RWPE1 (cell line): ENCODE data around the gene CARMIL1.

Source experiments
- CTCF ChIA-PET: fragments of 350-600 bp; sonication (Branson Sonifier 250); formaldehyde crosslinking; extraction: SDS; loops from one replicate; lab custom pipeline; 2021; lab: Yijun Ruan, JAX
- POLR2A ChIA-PET: fragments of 400-600 bp; formaldehyde crosslinking; extraction: SDS; loops from one replicate; lab custom pipeline; 2020; ENCODE audit warnings: antibody characterized with exemption; ENCODE audit not compliant: low non-redundant PET; lab: Yijun Ruan, JAX
- DNase-seq: peaks from one replicate; pipeline ENCODE4 v3.0.0; 2012; ENCODE audit warnings: low spot score
- H3K27ac ChIP-seq: fragments of 450-650 bp; 2 replicates; pipeline ENCODE4 v1.5.1; 2017
- TF ChIP-seq, protein P1 (sequence below): fragments of 450-650 bp; conservative IDR thresholded peaks from 2 replicates; pipeline ENCODE4 v1.5.1; 2017; ENCODE audit warnings: low read depth, mild to moderate bottlenecking

CARMIL1 gene

DNA sequence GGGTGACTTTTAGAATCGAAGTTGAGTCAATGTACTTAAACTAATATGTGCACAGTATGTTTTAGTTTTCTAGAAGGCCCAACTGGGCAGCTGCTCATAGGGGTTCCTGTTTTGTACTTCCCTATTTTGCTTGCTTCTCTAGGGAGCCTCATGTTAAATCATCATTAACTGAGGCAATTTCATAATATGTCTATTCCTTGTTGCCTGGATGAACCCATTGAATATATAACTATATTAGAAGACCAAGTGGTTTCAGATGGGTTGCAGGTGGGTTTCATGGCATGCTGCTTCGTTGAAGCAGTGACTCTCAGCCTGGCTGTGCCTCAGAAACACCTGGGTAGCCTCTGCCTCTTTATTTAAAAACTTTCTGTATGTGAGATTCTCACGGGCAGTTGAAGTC is 22.2 kb downstream of the CARMIL1 start:
- POLR2A ChIA-PET = no interaction called here
- no peak overlapping the region for H3K27ac ChIP-seq
- TF ChIP-seq, protein P1, sequence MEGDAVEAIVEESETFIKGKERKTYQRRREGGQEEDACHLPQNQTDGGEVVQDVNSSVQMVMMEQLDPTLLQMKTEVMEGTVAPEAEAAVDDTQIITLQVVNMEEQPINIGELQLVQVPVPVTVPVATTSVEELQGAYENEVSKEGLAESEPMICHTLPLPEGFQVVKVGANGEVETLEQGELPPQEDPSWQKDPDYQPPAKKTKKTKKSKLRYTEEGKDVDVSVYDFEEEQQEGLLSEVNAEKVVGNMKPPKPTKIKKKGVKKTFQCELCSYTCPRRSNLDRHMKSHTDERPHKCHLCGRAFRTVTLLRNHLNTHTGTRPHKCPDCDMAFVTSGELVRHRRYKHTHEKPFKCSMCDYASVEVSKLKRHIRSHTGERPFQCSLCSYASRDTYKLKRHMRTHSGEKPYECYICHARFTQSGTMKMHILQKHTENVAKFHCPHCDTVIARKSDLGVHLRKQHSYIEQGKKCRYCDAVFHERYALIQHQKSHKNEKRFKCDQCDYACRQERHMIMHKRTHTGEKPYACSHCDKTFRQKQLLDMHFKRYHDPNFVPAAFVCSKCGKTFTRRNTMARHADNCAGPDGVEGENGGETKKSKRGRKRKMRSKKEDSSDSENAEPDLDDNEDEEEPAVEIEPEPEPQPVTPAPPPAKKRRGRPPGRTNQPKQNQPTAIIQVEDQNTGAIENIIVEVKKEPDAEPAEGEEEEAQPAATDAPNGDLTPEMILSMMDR = no peak
- DNase-seq = no peak
- CTCF ChIA-PET = no interaction called here

DNA sequence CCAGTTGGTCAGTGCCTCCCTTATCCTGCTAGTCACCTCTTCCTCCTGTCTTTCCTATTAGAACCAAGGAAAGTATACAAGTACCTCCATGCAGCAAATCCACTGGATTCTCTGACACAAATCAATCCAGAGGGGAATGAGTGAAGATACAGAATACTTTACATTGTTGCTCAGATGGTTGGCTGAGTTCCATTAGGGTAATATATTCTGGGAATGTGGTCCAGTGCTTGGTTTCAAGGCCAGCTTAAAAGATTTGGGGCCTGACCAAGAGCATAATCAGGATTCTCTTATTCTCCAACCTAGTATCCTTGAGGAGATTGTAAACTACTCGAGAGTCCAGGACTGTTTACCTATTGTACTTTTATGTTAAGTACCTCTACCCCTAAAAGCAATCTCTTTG is 23.0 kb downstream of the CARMIL1 start:
- TF ChIP-seq, protein P1 = no peak
- ChIA-PET CTCF (no interaction called here), POLR2A (no interaction called here)
- no peak for DNase-seq
- no peak overlapping the region for H3K27ac ChIP-seq

DNA sequence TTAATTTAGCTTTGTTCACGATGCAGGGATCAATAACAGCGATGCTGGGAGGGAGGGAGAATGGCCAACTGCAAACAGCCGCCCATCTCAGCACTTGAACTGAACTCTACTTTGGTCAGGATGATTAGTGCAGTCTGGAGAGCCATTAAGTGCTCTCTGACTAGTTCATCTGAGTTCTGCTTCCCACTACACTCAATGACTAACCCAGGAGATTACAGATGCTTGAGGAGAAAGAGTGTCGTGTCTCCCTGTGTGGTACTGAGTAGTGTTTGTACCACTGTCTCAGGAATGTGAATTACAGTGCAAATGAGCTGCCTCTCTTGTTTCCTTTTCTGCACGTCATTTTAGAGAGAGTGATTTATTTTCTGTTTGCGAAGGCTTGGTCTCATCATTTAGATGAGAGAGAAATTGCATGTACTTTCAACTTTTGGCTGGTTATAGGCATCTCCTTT is 23.5 kb downstream of the CARMIL1 start:
- POLR2A ChIA-PET = no interaction called here
- H3K27ac ChIP-seq = no peak overlapping the region
- CTCF ChIA-PET = no interaction called here
- DNase-seq = no peak
- TF ChIP-seq, protein P1 = no peak

DNA sequence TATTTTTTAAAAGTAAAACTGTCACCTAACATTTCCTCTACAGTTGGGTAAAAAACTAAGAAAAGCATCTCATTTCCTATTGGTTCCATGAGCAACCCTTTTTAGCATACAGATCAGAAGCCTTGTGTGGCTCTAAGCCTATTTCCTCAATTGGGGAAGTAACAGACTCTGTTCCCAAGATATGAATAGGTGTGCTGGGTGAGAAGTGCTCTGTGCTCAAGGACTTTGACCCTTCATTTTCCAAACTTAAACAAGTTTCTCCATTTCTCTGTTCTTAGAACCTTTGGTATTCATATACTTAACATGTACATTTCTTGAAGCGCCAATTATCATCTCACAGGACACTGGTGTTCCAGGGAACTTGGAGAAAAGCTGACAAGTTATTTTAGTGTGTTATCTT is 24.1 kb downstream of the CARMIL1 start:
- POLR2A ChIA-PET = no interaction called here
- CTCF ChIA-PET = no interaction called here
- DNase-seq = no peak
- H3K27ac ChIP-seq = no peak overlapping the region
- TF ChIP-seq, protein P1 = no peak

DNA sequence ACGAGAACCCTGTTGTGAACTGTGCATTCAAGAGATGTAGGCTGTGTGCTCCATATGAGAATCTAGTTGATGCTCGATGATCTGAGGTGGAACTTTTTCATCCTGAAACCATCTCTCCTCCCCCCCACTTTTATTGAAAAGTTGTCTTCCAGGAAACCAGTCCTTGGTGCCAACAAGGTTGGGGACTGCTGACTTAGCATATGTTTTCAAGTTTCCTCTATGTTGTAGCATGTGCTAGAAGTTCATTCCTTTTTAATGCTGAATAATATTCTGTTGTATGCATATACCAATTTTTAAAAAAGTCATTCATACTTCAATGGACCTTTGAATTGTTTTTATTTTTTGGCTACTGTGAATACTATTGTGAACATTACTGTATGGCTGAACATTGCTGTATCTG is 27.2 kb downstream of the CARMIL1 start:
- TF ChIP-seq, protein P1 = no peak
- no peak for DNase-seq
- no peak overlapping the region for H3K27ac ChIP-seq
- POLR2A ChIA-PET = no interaction called here
- CTCF ChIA-PET = interaction anchor here (0.6 kb wide), 1 partner anchor 63 kb away, joined by 5 read pairs; no protein-coding TSS in a partner anchor

DNA sequence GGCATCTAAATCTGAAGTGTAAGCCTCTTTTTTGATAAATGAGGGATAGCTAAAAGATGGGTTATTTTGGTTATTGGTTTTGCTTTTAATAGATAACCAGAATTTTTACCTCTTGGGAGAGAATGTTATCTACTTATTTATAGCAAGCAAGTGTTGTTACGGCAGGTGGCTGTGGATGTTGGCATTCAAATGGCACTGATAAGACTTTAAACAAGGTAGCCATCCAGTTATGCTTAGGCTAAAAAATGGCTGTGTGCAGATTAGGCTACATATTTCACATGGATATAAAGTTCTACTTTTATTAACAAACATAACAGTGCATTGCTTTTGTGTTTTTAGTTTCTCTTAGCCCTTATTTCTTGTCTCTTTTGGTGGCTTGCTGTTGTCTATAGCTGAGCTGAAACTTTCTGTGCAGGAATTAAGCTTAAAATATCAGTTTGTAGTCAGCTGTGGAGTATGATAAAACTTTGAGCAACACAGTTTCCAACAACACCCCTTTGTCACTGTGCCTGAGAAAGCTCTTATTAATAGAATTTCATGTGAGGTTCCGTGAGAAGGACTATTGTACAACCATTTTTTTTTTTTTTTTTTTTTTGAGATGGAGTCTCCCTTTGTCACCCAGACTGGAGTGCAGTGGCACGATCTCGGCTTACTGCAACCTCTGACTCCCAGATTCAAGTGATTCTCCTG is 28.8 kb downstream of the CARMIL1 start:
- POLR2A ChIA-PET = interaction anchor here (0.5 kb wide), 1 partner anchor 206 kb away, joined by 4 read pairs; no protein-coding TSS in a partner anchor
- H3K27ac ChIP-seq = no peak overlapping the region
- CTCF ChIA-PET = no interaction called here
- DNase-seq = no peak
- TF ChIP-seq, protein P1 = no peak
